Natural killer cell treated with Interleukin-12 subunit alpha and Interleukin-12 subunit beta and Interleukin-15 and Interleukin-18, amount 100 ng/mL, for 72 hours (primary cell): Measurements from ENCODE around the gene POLR2H. TPM values are rescaled to one million over a fixed set of nuclear protein-coding genes. Genes with fewer than 3 reads are reported as not detected.

Experiments used
- ATAC-seq, 2 donors: fragments of 150-1000 bp; cut with Tn5 transposase in 1 of 2; sonication (Bioruptor Pico), chemical (Tn5 transposase) in 1 of 2; 2 replicates each; pipeline ENCODE4 v1.10.0; 2021
- DNase-seq: peaks from one replicate; pipeline ENCODE4 v3.0.0; 2022; ENCODE audit warnings: low spot score
- H3K27ac Mint-ChIP-seq, 2 donors: 1 replicate in 1 of 2; 2 replicates in 1 of 2; pipeline ENCODE4 v1.8.0; 2022; ENCODE audit warnings: mixed read lengths in 2 of 2, mild to moderate bottlenecking in 1 of 2, moderate library complexity in 1 of 2
- H3K27me3 Mint-ChIP-seq, 2 donors: 1 replicate in 1 of 2; 2 replicates in 1 of 2; pipeline ENCODE4 v1.8.0; 2022; ENCODE audit warnings: mixed read lengths in 2 of 2
- H3K36me3 Mint-ChIP-seq: one replicate; pipeline ENCODE4 v1.8.0; 2022; ENCODE audit warnings: mixed read lengths
- H3K4me1 Mint-ChIP-seq, 2 donors: 1 replicate in 1 of 2; 2 replicates in 1 of 2; pipeline ENCODE4 v1.8.0; 2022; ENCODE audit warnings: low read depth in 2 of 2, mixed read lengths in 2 of 2, mild to moderate bottlenecking in 1 of 2
- H3K4me3 Mint-ChIP-seq: one replicate; pipeline ENCODE4 v1.8.0; 2022; ENCODE audit warnings: mixed read lengths
- H3K9me3 Mint-ChIP-seq: 2 replicates; pipeline ENCODE4 v1.8.0; 2022; ENCODE audit warnings: mixed read lengths
- total RNA-seq, 2 donors: library from RNA; stranded (reverse); gene quantifications; one replicate each; pipeline ENCODE4 v1.2.3, GENCODE V29; 2022

Gene POLR2H
- total RNA-seq, 2 donors from 2014 or later: 111 to 142 TPM

- Mint-ChIP-seq H3K27me3 (peaks cover 12 to 15% of the 10 kb centered on the region in 2 donors), H3K9me3 (no peaks in the 10 kb centered on the region), H3K27ac (no peak overlapping the region), H3K36me3 (no peaks in the 10 kb centered on the region), H3K4me3 (no peak overlapping the region), H3K4me1 (no peaks in the 10 kb centered on the region)
- DNase-seq (no peak), ATAC-seq (no peak)
Observed at GRCh38 chr3:184388164-184388935, 26.8 kb downstream of the POLR2H start.

GRCh38 chr3:184388936-184389230, 27.4 kb downstream of the POLR2H start:
- no peaks in the 10 kb centered on the region for H3K9me3 Mint-ChIP-seq
- H3K4me3 Mint-ChIP-seq: no peak overlapping the region
- H3K4me1 Mint-ChIP-seq: no peaks in the 10 kb centered on the region

GRCh38 chr3:184389384-184389783, 27.9 kb downstream of the POLR2H start:
- no peak for ATAC-seq

More at GRCh38 chr3:184388936-184389230, 27.4 kb downstream of the POLR2H start:
- DNase-seq: no peak
- ATAC-seq: no peak
- peaks cover 12 to 18% of the 10 kb centered on the region in 2 donors for H3K27me3 Mint-ChIP-seq
- H3K27ac Mint-ChIP-seq: no peak overlapping the region
- no peaks in the 10 kb centered on the region for H3K36me3 Mint-ChIP-seq

GRCh38 chr3:184389935-184390528, 28.5 kb downstream of the POLR2H start:
- Mint-ChIP-seq H3K4me3 (no peak overlapping the region), H3K27me3 (peaks cover 12 to 16% of the 10 kb centered on the region in 2 donors), H3K4me1 (no peaks in the 10 kb centered on the region), H3K27ac (no peak overlapping the region), H3K36me3 (no peaks in the 10 kb centered on the region), H3K9me3 (no peaks in the 10 kb centered on the region)
- ATAC-seq (no peak), DNase-seq (no peak)

More at GRCh38 chr3:184389384-184389783, 27.9 kb downstream of the POLR2H start:
- Mint-ChIP-seq H3K36me3 (no peaks in the 10 kb centered on the region), H3K4me1 (no peaks in the 10 kb centered on the region), H3K4me3 (no peak overlapping the region), H3K9me3 (no peaks in the 10 kb centered on the region), H3K27ac (no peak overlapping the region), H3K27me3 (peaks cover 12 to 19% of the 10 kb centered on the region in 2 donors)
- DNase-seq: no peak

- no peaks in the 10 kb centered on the region for H3K4me1 Mint-ChIP-seq
- no peaks in the 10 kb centered on the region for H3K9me3 Mint-ChIP-seq
- H3K36me3 Mint-ChIP-seq: no peaks in the 10 kb centered on the region
- no peak for DNase-seq
- H3K27me3 Mint-ChIP-seq: peaks cover 12 to 15% of the 10 kb centered on the region in 2 donors
- H3K27ac Mint-ChIP-seq: no peak overlapping the region
- no peak overlapping the region for H3K4me3 Mint-ChIP-seq
- no peak for ATAC-seq
Observed at GRCh38 chr3:184391266-184391665, 29.8 kb downstream of the POLR2H start.

GRCh38 chr3:184395320-184395660, 33.8 kb downstream of the POLR2H start:
- no peaks in the 10 kb centered on the region for H3K36me3 Mint-ChIP-seq
- H3K4me1 Mint-ChIP-seq: no peaks in the 10 kb centered on the region
- no peak for ATAC-seq
- H3K27ac Mint-ChIP-seq: no peak overlapping the region
- DNase-seq: no peak
- peaks cover 18 to 20% of the 10 kb centered on the region in 2 donors for H3K27me3 Mint-ChIP-seq
- H3K9me3 Mint-ChIP-seq: no peaks in the 10 kb centered on the region
- no peak overlapping the region for H3K4me3 Mint-ChIP-seq

- H3K4me3 Mint-ChIP-seq: no peak overlapping the region
- ATAC-seq: no peak
- DNase-seq: no peak
- no peaks in the 10 kb centered on the region for H3K36me3 Mint-ChIP-seq
- H3K27me3 Mint-ChIP-seq: peaks cover 23% of the 10 kb centered on the region in 2 donors
- no peaks in the 10 kb centered on the region for H3K9me3 Mint-ChIP-seq
- no peak overlapping the region for H3K27ac Mint-ChIP-seq
- H3K4me1 Mint-ChIP-seq: no peaks in the 10 kb centered on the region
Observed at GRCh38 chr3:184399410-184399809, 37.9 kb downstream of the POLR2H start.

GRCh38 chr3:184405075-184406030, 43.8 kb downstream of the POLR2H start:
- DNase-seq: no peak
- Mint-ChIP-seq H3K4me3 (no peak overlapping the region), H3K36me3 (no peaks in the 10 kb centered on the region), H3K27ac (no peak overlapping the region), H3K9me3 (no peaks in the 10 kb centered on the region), H3K4me1 (no peaks in the 10 kb centered on the region), H3K27me3 (peaks cover 13 to 15% of the 10 kb centered on the region in 2 donors)
- no peak for ATAC-seq

GRCh38 chr3:184409331-184409926, 47.9 kb downstream of the POLR2H start:
- H3K27me3 Mint-ChIP-seq: no peaks in the 10 kb centered on the region
- no peaks in the 10 kb centered on the region for H3K9me3 Mint-ChIP-seq
- H3K27ac Mint-ChIP-seq: no peak overlapping the region
- peak; percentile 22 to 29 for ATAC-seq
- no peak for DNase-seq
- no peaks in the 10 kb centered on the region for H3K4me1 Mint-ChIP-seq
- no peaks in the 10 kb centered on the region for H3K36me3 Mint-ChIP-seq
- no peak overlapping the region for H3K4me3 Mint-ChIP-seq

GRCh38 chr3:184409946-184410500, 48.5 kb downstream of the POLR2H start:
- H3K4me3 Mint-ChIP-seq: no peak overlapping the region
- H3K27ac Mint-ChIP-seq: no peak overlapping the region
- H3K36me3 Mint-ChIP-seq: no peaks in the 10 kb centered on the region
- no peaks in the 10 kb centered on the region for H3K27me3 Mint-ChIP-seq
- ATAC-seq (peak in 1 of 2 donors; percentile 42), DNase-seq (no peak)
- H3K4me1 Mint-ChIP-seq: no peaks in the 10 kb centered on the region
- no peaks in the 10 kb centered on the region for H3K9me3 Mint-ChIP-seq

- no peak overlapping the region for H3K27ac Mint-ChIP-seq
- H3K36me3 Mint-ChIP-seq: no peaks in the 10 kb centered on the region
- no peaks in the 10 kb centered on the region for H3K4me1 Mint-ChIP-seq
- ATAC-seq (peak in 1 of 2 donors; percentile 11), DNase-seq (no peak)
- H3K4me3 Mint-ChIP-seq: no peak overlapping the region
- no peaks in the 10 kb centered on the region for H3K27me3 Mint-ChIP-seq
- no peaks in the 10 kb centered on the region for H3K9me3 Mint-ChIP-seq
Observed at GRCh38 chr3:184414418-184415202, 53.1 kb downstream of the POLR2H start.

GRCh38 chr3:184415203-184415490, 53.6 kb downstream of the POLR2H start:
- DNase-seq (no peak), ATAC-seq (no peak)
- Mint-ChIP-seq H3K27me3 (no peaks in the 10 kb centered on the region), H3K27ac (no peak overlapping the region), H3K4me3 (no peak overlapping the region), H3K36me3 (no peaks in the 10 kb centered on the region), H3K4me1 (no peaks in the 10 kb centered on the region), H3K9me3 (no peaks in the 10 kb centered on the region)
